DND-41 (cell line): ENCODE results near the gene TMEM178B.
A peak's percentile ranks its signal among the peaks of the same experiment; 100 is the strongest.

ENCODE experiments used
- ATAC-seq: fragments of 200-7000 bp; cut with Tn5 transposase; 3 replicates; pipeline ENCODE4 v1.9.1; 2021; ENCODE audit warnings: low read depth; ENCODE audit not compliant: insufficient read depth
- DNase-seq: peaks from one replicate; pipeline ENCODE4 v3.0.0-alpha.2; 2020
- H2AFZ ChIP-seq: 2 replicates; pipeline ENCODE4 v1.6.0; 2012; ENCODE audit warnings: low read depth, low read length
- H3K27ac ChIP-seq: 2 replicates; pipeline ENCODE4 v1.5.1; 2012; ENCODE audit warnings: low read length, inconsistent platforms
- H3K27me3 ChIP-seq: fragments of 200-600 bp; sonication (generic); 2 replicates; pipeline ENCODE4 v1.6.0; 2012; ENCODE audit warnings: low read length, mild to moderate bottlenecking, inconsistent platforms; ENCODE audit not compliant: insufficient read depth, poor library complexity
- H3K36me3 ChIP-seq: 2 replicates; pipeline ENCODE4 v1.5.1; 2012; ENCODE audit warnings: low read length, inconsistent platforms; ENCODE audit not compliant: insufficient read depth
- H3K4me1 ChIP-seq: 2 replicates; pipeline ENCODE4 v1.5.1; 2012; ENCODE audit warnings: mild to moderate bottlenecking, low read length; ENCODE audit not compliant: insufficient read depth
- H3K4me2 ChIP-seq: 2 replicates; pipeline ENCODE4 v1.6.0; 2012; ENCODE audit warnings: mild to moderate bottlenecking, moderate library complexity, low read length, inconsistent platforms; ENCODE audit not compliant: insufficient read depth
- H3K4me3 ChIP-seq, 2 experiments: fragments of 200-600 bp in 1 of 2; shearing (Covaris generic) in 1 of 2; 2 replicates each; pipeline ENCODE4 v1.5.1; 2012 to 2016; ENCODE audit warnings: inconsistent platforms in 2 of 2, low read length in 2 of 2, mild to moderate bottlenecking in 2 of 2, low read depth in 1 of 2, moderate library complexity in 1 of 2
- H3K79me2 ChIP-seq: 2 replicates; pipeline ENCODE4 v1.6.0; 2012; ENCODE audit warnings: low read length, inconsistent platforms; ENCODE audit not compliant: insufficient read depth
- H3K9ac ChIP-seq: 2 replicates; pipeline ENCODE4 v1.6.0; 2012; ENCODE audit warnings: low read depth, mild to moderate bottlenecking, inconsistent platforms, low read length, moderate library complexity
- H3K9me3 ChIP-seq: 2 replicates; pipeline ENCODE4 v1.5.1; 2012; ENCODE audit warnings: low read length, moderate library complexity, mild to moderate bottlenecking, inconsistent platforms; ENCODE audit not compliant: insufficient read depth, severe bottlenecking
- H4K20me1 ChIP-seq: 2 replicates; pipeline ENCODE4 v1.6.0; 2012; ENCODE audit warnings: low read length; ENCODE audit not compliant: insufficient read depth
- EZH2 ChIP-seq: IDR thresholded peaks from 3 replicates; pipeline ENCODE4 v1.6.1; 2012; ENCODE audit warnings: borderline replicate concordance, low read depth, mild to moderate bottlenecking, moderate library complexity, low read length, inconsistent platforms; ENCODE audit not compliant: severe bottlenecking
- TF ChIP-seq, protein P1 (sequence below): IDR thresholded peaks from 2 replicates; pipeline ENCODE4 v1.5.1; 2012; ENCODE audit warnings: borderline replicate concordance, low read length, moderate library complexity, mild to moderate bottlenecking; ENCODE audit not compliant: poor library complexity, severe bottlenecking; ENCODE audit errors: extremely low read depth

The TMEM178B gene

DNA sequence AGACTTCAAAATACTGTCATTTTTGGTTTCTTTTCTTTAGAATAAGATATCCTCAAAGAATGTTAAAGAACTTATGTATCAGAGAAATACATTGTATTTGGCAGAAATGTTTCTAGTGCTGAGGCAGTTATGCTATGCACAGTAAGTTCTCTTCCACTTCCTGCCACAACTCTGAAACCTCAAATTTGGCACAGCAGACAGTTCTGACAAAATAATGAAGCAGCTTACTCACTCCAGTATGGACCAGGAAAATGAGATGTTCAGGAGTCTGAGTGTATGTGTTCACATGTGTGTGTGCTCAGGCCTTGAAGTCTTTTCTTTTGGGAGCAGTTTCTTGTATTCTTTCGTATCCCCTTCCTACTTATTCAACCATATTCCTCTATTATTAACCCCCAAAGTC is 280.4 kb downstream of the TMEM178B start:
- no peaks in the 10 kb centered on the region for H3K9me3 ChIP-seq
- no peak overlapping the region for H3K4me3 ChIP-seq
- no peaks in the 10 kb centered on the region for H3K36me3 ChIP-seq
- no peaks in the 10 kb centered on the region for H3K79me2 ChIP-seq
- TF ChIP-seq, protein P1, sequence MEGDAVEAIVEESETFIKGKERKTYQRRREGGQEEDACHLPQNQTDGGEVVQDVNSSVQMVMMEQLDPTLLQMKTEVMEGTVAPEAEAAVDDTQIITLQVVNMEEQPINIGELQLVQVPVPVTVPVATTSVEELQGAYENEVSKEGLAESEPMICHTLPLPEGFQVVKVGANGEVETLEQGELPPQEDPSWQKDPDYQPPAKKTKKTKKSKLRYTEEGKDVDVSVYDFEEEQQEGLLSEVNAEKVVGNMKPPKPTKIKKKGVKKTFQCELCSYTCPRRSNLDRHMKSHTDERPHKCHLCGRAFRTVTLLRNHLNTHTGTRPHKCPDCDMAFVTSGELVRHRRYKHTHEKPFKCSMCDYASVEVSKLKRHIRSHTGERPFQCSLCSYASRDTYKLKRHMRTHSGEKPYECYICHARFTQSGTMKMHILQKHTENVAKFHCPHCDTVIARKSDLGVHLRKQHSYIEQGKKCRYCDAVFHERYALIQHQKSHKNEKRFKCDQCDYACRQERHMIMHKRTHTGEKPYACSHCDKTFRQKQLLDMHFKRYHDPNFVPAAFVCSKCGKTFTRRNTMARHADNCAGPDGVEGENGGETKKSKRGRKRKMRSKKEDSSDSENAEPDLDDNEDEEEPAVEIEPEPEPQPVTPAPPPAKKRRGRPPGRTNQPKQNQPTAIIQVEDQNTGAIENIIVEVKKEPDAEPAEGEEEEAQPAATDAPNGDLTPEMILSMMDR: no peak
- TF ChIP-seq EZH2: no peak
- H3K4me2 ChIP-seq: no peak overlapping the region
- no peaks in the 10 kb centered on the region for H3K4me1 ChIP-seq
- ATAC-seq (peak; percentile 65), DNase-seq (no peak)
- no peak overlapping the region for H3K27ac ChIP-seq
- H2AFZ ChIP-seq: no peak overlapping the region
- H4K20me1 ChIP-seq: no peaks in the 10 kb centered on the region
- H3K9ac ChIP-seq: no peak overlapping the region
- H3K27me3 ChIP-seq: peaks cover 4% of the 10 kb centered on the region

DNA sequence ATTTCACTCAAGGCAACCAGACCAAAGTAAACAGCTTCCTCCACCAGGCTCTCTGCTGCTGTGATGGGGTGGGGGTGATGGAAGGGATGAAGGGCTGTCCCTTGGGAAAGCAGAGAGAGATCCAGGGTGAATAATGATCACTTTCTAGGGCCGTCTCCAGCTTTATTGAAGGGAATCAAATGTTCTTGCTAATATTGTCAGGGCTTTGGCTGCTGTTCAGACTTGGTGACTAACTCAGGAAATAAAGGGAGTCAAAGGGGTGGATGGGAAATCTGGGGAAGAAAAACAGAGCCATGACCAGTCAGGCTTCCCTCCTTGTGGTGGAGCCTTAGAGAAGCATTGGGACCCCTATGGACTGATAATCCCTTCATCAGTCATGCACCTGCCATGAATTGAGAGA is 281.2 kb downstream of the TMEM178B start:
- H3K27ac ChIP-seq: no peak overlapping the region
- H3K4me2 ChIP-seq: no peak overlapping the region
- no peaks in the 10 kb centered on the region for H3K4me1 ChIP-seq
- H3K27me3 ChIP-seq: peaks cover 4% of the 10 kb centered on the region
- DNase-seq: no peak
- no peaks in the 10 kb centered on the region for H3K36me3 ChIP-seq
- no peak overlapping the region for H3K9ac ChIP-seq
- no peak for ATAC-seq
- H3K79me2 ChIP-seq: no peaks in the 10 kb centered on the region
- H4K20me1 ChIP-seq: no peaks in the 10 kb centered on the region
- TF ChIP-seq, protein P1: no peak
- no peaks in the 10 kb centered on the region for H3K9me3 ChIP-seq
- H2AFZ ChIP-seq: no peak overlapping the region
- no peak overlapping the region for H3K4me3 ChIP-seq

GRCh38 chr7:141356161-141356560 is 282.3 kb downstream of the TMEM178B start:
- Histone ChIP-seq H3K9me3 (no peaks in the 10 kb centered on the region), H3K4me3 (no peak overlapping the region), H3K4me2 (no peak overlapping the region), H3K9ac (no peak overlapping the region), H3K79me2 (no peaks in the 10 kb centered on the region), H3K36me3 (no peaks in the 10 kb centered on the region), H3K4me1 (no peaks in the 10 kb centered on the region), H4K20me1 (no peaks in the 10 kb centered on the region), H3K27ac (no peak overlapping the region), H2AFZ (no peak overlapping the region), H3K27me3 (peaks cover 4% of the 10 kb centered on the region)
- TF ChIP-seq, protein P1: no peak
- no peak for TF ChIP-seq EZH2
- no peak for ATAC-seq
- DNase-seq: no peak

DNA sequence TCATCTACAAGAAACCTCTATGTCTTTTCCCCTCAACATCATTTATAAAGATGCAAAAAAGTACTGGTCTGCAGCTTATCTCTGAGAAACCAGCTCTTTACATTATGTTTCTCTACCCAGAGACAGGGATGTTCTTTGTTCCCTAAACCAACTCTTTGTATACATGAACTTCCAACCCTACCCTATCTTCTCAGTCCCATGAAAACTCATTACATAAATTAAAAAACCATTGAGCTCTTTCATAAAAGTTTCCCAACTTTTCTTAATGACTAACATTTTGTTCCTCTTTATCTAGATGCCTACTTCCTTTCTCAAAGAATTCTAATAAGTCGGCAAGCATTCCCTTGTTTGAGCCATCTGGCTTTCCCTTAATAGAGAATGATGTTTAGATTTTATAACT is 284.5 kb downstream of the TMEM178B start:
- Histone ChIP-seq H3K79me2 (no peaks in the 10 kb centered on the region), H3K4me3 (no peak overlapping the region), H3K9ac (no peak overlapping the region), H3K9me3 (no peaks in the 10 kb centered on the region), H3K4me2 (no peak overlapping the region), H3K27me3 (no peaks in the 10 kb centered on the region), H4K20me1 (no peaks in the 10 kb centered on the region; the same call in 1 of the 2 replicates), H2AFZ (no peak overlapping the region), H3K4me1 (no peaks in the 10 kb centered on the region), H3K27ac (no peak overlapping the region), H3K36me3 (no peaks in the 10 kb centered on the region)
- TF ChIP-seq, protein P1: no peak
- TF ChIP-seq EZH2: no peak
- ATAC-seq (no peak), DNase-seq (no peak)
